Right atrium auricular region (tissue), 2 donors: ENCODE data around the gene ANKRD66. TPM values are rescaled to one million over a fixed set of nuclear protein-coding genes. Genes with fewer than 3 reads are reported as not detected.
"Not testable (repeated sequence)": the region's sequence is repeated elsewhere in the genome, so short reads cannot be mapped to it uniquely, and the experiment has no call there.

Experiments
- DNase-seq: peaks from one replicate; pipeline ENCODE4 v3.0.0-alpha.2; 2019; ENCODE audit warnings: low spot score
- H3K27ac ChIP-seq, 2 donors: fragments of 200-600 bp; sonication (generic); 1 replicate in 1 of 2; 2 replicates in 1 of 2; pipeline ENCODE4 v1.5.1; 2016 to 2019
- H3K27me3 ChIP-seq, 2 donors: fragments of 200-600 bp; sonication (generic); one replicate each; pipeline versions ENCODE4 v1.5.1 to v1.6.0; 2017 to 2019
- H3K36me3 ChIP-seq: fragments of 200-600 bp; sonication (generic); one replicate; pipeline ENCODE4 v1.5.1; 2016
- H3K4me1 ChIP-seq, 2 donors: fragments of 200-600 bp; sonication (generic); one replicate each; pipeline versions ENCODE4 v1.5.1 to v1.6.0; 2017 to 2019
- H3K4me3 ChIP-seq, 2 donors: fragments of 200-600 bp; sonication (generic); 1 replicate in 1 of 2; 2 replicates in 1 of 2; pipeline ENCODE4 v1.5.1; 2017 to 2019; ENCODE audit warnings: mild to moderate bottlenecking in 1 of 2, moderate library complexity in 1 of 2
- H3K9me3 ChIP-seq, 2 donors: fragments of 200-600 bp; sonication (generic); one replicate each; pipeline ENCODE4 v1.5.1; 2019
- total RNA-seq, 2 donors: library from RNA; depleted of rRNA; stranded (reverse); fragments of >200 nt; gene quantifications; one replicate each; pipeline ENCODE4 v1.1.0, GENCODE V29; 2016
- TF ChIP-seq, protein P1 (sequence below), 2 donors: fragments of 200-600 bp; sonication (generic); IDR thresholded peaks; one replicate each; pipeline ENCODE4 v1.5.1; 2019; ENCODE audit warnings: antibody characterized with exemption in 2 of 2

Gene ANKRD66
- total RNA-seq, 2 donors from 2014 or later: not detected

- TF ChIP-seq, protein P1, sequence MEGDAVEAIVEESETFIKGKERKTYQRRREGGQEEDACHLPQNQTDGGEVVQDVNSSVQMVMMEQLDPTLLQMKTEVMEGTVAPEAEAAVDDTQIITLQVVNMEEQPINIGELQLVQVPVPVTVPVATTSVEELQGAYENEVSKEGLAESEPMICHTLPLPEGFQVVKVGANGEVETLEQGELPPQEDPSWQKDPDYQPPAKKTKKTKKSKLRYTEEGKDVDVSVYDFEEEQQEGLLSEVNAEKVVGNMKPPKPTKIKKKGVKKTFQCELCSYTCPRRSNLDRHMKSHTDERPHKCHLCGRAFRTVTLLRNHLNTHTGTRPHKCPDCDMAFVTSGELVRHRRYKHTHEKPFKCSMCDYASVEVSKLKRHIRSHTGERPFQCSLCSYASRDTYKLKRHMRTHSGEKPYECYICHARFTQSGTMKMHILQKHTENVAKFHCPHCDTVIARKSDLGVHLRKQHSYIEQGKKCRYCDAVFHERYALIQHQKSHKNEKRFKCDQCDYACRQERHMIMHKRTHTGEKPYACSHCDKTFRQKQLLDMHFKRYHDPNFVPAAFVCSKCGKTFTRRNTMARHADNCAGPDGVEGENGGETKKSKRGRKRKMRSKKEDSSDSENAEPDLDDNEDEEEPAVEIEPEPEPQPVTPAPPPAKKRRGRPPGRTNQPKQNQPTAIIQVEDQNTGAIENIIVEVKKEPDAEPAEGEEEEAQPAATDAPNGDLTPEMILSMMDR (IDR thresholded peaks at IDR 0.05): no peak
- no peaks in the 10 kb centered on the region for H3K36me3 ChIP-seq
- H3K27me3 ChIP-seq: no peaks in the 10 kb centered on the region
- H3K9me3 ChIP-seq: no peaks in the 10 kb centered on the region
- no peak overlapping the region for H3K27ac ChIP-seq
- no peak for DNase-seq
- no peaks in the 10 kb centered on the region for H3K4me1 ChIP-seq
- no peak overlapping the region for H3K4me3 ChIP-seq
These were observed 3.1 kb upstream of the ANKRD66 start for GRCh38 chr6:46743425-46744158.

GRCh38 chr6:46744159-46744725, 2.5 kb upstream of the ANKRD66 start:
- H3K4me3 ChIP-seq, H3K36me3 ChIP-seq, H3K27me3 ChIP-seq, H3K27ac ChIP-seq, H3K9me3 ChIP-seq, H3K4me1 ChIP-seq, DNase-seq: not testable (repeated sequence)

DNA sequence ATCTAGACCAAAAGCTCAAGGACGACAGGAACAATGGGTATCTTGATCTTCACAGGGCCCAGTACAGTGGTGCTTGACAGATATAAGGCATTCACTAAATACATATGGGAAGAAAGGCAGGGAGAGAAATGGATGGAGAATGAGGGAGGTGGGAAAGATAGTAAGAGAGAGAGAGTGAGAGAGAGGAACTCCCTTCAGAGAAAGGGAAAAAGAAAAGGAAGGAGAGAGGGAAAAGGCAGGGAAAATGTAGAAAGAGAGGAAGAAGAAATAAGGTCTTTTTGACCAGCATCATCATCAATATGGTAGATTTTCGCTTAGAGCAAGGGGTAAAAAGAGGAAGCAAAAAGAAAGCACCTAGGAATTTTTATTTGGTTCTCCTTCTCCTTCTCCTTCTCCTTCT, 760 bp upstream of the ANKRD66 start:
- TF ChIP-seq, protein P1 (IDR thresholded peaks at IDR 0.05): no peak
- no peak overlapping the region for H3K4me3 ChIP-seq
- no peaks in the 10 kb centered on the region for H3K27me3 ChIP-seq
- H3K9me3 ChIP-seq: no peaks in the 10 kb centered on the region
- H3K36me3 ChIP-seq: no peaks in the 10 kb centered on the region
- no peaks in the 10 kb centered on the region for H3K4me1 ChIP-seq
- no peak overlapping the region for H3K27ac ChIP-seq
- DNase-seq: no peak

GRCh38 chr6:46748940-46749503, 2.3 kb downstream of the ANKRD66 start:
- no peaks in the 10 kb centered on the region for H3K9me3 ChIP-seq
- no peak overlapping the region for H3K27ac ChIP-seq
- H3K4me3 ChIP-seq: no peak overlapping the region
- H3K4me1 ChIP-seq: no peaks in the 10 kb centered on the region
- no peak for DNase-seq
- TF ChIP-seq, protein P1 (IDR thresholded peaks at IDR 0.05): no peak
- no peaks in the 10 kb centered on the region for H3K27me3 ChIP-seq
- H3K36me3 ChIP-seq: no peaks in the 10 kb centered on the region

GRCh38 chr6:46749731-46750130, 3.0 kb downstream of the ANKRD66 start:
- TF ChIP-seq, protein P1 (IDR thresholded peaks at IDR 0.05): no peak
- no peak for DNase-seq
- H3K9me3 ChIP-seq: no peaks in the 10 kb centered on the region

GRCh38 chr6:46751658-46752057, 4.9 kb downstream of the ANKRD66 start:
- TF ChIP-seq, protein P1 (IDR thresholded peaks at IDR 0.05): no peak
- no peak overlapping the region for H3K27ac ChIP-seq
- no peaks in the 10 kb centered on the region for H3K27me3 ChIP-seq
- H3K9me3 ChIP-seq: no peaks in the 10 kb centered on the region
- H3K4me1 ChIP-seq: peaks cover 0 to 3% of the 10 kb centered on the region in 2 donors
- no peak for DNase-seq
- H3K4me3 ChIP-seq: no peak overlapping the region
- H3K36me3 ChIP-seq: no peaks in the 10 kb centered on the region

More at GRCh38 chr6:46749731-46750130, 3.0 kb downstream of the ANKRD66 start:
- H3K4me3 ChIP-seq: no peak overlapping the region
- no peak overlapping the region for H3K27ac ChIP-seq
- H3K27me3 ChIP-seq: no peaks in the 10 kb centered on the region
- H3K4me1 ChIP-seq: no peaks in the 10 kb centered on the region
- no peaks in the 10 kb centered on the region for H3K36me3 ChIP-seq
